Measurements from ENCODE around the gene TEX28.
"Not testable (repeated sequence)": the region's sequence is repeated elsewhere in the genome, so short reads cannot be mapped to it uniquely, and the experiment has no call there.

DNA sequence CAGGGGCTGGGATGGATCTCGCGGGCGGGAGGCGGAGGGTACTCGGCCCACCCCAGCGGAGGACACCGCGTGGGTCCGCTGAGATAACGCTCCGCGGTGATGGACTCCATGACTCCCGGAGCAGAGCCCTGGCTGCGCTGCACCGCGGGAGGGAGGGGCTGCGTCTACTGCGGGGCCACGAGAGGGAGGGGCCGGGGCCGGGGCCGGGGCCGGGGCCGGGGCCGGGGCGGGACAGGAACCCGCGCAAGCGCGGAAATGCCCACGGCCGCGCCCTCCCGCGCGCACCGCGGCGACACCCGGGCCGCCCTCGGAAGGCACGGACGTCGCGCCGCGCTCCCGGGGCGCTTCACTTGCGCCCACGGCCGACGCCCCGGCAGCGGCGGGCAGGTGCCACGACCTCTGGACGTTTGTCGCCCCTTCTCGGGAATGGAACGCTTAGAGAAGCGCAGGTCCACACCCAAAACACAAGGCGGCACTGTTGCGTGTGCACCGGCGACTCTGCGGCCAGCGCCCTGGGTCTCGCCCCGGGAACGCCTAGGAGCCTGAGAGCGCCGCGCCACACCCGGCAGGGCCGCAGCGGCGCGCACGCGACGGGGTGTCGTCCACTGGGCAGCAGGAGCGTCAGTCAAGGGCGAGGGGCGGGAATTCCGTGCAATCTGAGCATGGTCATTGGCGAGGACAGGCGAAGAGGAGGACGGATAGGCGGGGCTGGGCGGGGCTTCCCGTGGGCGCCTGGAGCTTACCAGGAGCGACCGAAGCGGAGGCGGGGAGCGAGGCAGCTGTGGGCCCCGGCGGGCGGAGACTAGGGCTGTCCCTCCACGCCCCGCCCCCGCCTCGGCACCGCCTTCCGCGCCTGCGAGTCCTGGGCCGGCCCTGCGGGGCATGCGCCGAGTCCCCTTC, 46.7 kb upstream of the TEX28 start:
- not testable (repeated sequence) for TF ChIP-seq POLR2A (IDR thresholded peaks at IDR 0.05; ENCODE audit: extremely low read depth, insufficient read length)
- TF ChIP-seq, protein P1, sequence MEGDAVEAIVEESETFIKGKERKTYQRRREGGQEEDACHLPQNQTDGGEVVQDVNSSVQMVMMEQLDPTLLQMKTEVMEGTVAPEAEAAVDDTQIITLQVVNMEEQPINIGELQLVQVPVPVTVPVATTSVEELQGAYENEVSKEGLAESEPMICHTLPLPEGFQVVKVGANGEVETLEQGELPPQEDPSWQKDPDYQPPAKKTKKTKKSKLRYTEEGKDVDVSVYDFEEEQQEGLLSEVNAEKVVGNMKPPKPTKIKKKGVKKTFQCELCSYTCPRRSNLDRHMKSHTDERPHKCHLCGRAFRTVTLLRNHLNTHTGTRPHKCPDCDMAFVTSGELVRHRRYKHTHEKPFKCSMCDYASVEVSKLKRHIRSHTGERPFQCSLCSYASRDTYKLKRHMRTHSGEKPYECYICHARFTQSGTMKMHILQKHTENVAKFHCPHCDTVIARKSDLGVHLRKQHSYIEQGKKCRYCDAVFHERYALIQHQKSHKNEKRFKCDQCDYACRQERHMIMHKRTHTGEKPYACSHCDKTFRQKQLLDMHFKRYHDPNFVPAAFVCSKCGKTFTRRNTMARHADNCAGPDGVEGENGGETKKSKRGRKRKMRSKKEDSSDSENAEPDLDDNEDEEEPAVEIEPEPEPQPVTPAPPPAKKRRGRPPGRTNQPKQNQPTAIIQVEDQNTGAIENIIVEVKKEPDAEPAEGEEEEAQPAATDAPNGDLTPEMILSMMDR (IDR thresholded peaks at IDR 0.05; ENCODE audit: low read depth, low read length) = not testable (repeated sequence)
